Suppressor macrophage treated with lipopolysaccharide for 4 hours (primary cell): ENCODE results near the gene UBL3.

ENCODE experiments used
- DNase-seq: peaks from one replicate; pipeline ENCODE4 v3.0.0-alpha.2; 2020

Gene UBL3

DNA sequence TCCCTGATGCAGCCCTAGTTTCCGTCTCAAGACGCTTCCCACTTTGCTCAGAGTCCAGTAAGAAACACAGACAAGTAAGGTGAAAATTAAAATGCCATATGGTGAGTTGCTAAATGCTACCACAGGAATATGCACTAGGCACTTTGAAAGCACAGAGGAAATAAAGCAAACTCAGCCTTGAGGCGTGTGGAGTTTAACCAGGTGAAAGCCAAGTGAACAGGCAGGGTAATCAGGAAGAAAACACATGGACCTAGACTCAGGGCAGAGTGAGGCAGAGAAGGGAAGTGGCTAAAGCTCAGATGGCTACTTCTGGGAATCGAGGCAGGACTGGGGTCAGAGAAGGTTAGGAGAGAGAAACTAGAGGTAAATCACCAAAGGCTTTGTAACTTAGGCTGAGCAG is 5.4 kb upstream of the UBL3 start:
- DNase-seq = no peak

DNA sequence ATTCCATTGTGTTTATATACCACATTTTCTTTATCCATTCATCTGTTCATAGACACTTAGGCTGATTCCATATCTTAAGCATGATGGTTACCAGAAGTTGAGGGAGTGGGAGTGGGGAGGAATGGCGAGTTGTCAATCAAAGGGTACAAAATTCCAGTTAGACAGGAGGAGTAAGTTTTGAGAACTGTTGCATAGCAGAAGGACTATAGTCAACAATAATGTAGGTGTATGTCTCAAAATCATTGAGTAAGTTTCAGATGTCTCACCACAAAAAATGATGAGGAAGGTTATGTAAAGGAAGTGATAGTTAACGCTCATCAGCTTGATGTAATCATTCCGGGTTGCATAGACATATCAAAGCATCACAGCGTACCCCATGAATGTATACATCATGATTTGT is 4.6 kb upstream of the UBL3 start:
- DNase-seq = peak; percentile 39

DNA sequence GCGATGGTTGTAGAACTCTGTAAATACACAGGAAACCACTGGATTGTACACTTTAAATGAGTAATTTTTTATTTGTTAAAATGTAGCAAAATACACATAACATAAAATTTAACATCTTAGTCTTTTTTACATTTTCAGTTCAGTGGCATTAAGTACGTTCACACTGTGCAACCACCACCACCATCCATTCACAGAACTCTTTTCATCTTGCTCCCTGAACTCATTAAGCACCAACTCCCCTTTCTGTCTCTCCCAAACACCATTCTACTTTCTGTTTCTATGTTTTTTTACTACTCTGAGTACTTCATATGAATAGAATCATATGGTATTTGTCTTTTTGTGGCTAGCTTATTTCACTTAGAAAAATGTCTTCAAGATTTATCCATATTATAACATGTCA is 2.7 kb upstream of the UBL3 start:
- DNase-seq = no peak

DNA sequence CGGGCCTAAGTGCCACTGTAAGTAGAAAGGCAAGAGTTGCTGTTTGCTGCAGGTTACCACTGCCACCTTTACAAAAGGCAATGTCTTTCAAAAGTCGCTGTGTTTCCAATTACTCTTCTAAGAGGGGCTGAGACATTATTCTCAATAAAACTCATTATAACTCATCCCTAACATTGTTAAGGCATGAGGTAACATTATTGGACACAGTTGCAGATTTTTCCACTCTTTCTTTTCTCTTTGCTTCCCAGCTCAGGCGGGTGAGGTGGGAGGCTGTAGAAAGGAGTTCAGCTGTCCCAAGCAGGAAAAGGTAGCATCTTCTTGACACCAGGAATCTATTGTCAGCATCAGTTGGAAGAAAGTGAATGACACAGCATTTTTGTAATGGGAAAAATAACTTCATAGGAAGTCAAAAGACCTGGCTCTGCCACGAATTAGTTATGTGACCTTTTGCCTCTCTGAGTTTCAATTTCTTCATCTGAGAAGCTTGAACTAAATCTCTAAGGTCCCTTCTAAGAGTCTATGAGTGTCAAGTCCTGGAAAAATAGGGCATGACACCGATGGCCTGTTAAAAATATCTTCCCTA is 2.1 kb upstream of the UBL3 start:
- DNase-seq = no peak

DNA sequence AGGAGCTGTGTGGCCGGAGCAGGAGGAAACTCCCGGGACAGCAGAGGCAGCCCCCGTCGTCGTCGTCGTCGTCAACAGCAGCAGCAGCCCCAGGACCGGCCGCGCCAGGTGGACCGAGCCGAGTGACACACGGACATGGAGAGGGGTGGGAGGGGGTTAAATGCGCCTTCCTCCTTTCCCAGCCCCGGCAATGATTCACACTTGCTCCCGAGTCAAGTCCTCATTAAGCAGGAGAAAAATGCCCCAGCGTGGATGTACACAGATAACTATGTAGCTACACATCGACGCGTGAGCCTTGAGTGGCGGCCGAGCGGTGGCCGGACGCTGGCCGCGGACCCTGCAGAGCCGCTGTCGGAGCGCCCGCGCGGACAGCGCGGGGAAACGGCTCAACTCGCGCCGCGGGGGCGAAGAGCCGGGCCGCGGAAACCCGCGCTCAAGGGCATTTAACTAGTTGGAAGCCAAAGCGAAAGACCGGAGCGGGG is 645 bp downstream of the UBL3 start:
- DNase-seq = peak; percentile 64

DNA sequence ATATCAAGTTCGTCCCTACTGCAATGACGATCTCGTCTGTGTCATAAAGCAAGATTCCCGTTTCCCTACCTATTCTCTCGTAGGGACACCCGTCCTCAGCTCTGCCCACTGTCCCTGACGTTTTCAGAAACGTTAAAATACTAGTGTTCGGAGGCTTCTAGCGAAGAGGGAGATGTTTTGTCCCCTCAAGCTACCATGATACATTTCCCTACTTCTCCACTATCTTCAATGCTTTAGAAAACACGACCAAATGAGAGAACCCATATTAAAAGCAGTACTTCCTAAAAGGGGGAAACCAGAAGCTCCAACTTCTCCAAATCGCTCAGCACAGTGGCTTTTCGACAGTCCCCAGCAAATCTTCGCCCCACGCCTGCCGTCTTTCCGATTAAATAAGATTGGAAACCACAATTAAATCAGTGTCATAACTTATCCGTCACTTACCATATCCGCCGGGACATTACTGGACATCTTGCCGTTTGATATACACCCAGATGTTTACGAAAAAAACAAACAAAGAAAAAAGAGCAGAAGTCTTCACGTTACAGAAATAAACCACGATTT is 1.3 kb downstream of the UBL3 start:
- DNase-seq = peak; percentile 84

DNA sequence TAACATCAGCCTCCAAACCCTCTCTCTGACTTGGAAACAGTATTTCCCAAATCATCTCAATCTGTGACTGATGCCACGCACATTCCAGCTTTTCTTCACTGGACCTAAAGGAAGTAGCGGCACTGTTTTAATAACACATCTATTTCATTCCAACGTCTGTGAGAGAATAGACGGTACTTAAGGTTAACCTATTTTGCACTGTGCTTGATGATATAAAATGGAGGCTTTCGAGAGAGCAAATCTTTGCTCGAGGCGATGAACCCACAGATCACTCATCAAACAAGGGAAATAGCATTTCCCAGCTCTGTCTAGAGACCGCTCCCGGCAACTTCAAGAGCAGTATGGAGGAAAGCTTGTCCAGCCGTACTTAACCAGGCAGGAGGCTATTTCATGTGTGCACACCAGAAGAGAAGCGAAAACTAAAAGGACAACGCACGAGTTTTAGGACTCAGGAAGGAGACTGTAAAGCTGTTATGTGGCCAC is 2.9 kb downstream of the UBL3 start:
- peak; percentile 51 for DNase-seq

DNA sequence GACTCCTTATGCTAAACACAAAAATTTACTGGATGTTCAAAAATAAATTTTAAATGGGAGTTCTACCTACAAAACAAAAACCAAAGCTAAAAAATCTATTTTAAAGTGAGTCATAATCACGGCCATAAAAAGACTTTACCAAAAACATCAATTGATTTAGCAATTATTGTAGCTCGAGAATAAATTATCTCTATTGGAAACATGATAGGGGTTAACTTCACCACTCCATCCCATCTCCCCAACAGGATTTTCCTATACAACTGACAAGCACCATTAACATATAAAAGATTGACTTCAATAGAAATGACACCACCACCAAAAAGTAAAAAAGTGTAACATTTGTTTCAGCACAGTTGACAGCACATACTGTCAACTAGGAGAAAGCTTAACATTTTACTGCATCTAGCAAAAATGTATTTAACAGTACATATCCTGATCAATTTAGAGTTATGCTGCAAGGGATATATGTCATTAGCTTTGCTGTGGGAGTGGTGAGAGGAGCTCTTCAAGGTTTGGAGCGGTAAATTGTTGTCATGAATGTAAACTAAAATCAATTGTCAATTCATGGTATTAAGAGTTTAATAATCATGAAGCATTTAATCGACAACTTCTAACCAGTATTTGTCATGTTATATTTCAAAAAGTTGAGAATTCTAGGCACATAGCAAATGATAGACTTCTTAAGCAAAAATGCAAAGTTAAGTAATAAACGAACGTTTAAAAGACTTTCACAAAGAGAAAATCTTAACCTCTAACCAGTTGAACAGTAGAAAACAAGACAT is 3.8 kb downstream of the UBL3 start:
- no peak for DNase-seq

DNA sequence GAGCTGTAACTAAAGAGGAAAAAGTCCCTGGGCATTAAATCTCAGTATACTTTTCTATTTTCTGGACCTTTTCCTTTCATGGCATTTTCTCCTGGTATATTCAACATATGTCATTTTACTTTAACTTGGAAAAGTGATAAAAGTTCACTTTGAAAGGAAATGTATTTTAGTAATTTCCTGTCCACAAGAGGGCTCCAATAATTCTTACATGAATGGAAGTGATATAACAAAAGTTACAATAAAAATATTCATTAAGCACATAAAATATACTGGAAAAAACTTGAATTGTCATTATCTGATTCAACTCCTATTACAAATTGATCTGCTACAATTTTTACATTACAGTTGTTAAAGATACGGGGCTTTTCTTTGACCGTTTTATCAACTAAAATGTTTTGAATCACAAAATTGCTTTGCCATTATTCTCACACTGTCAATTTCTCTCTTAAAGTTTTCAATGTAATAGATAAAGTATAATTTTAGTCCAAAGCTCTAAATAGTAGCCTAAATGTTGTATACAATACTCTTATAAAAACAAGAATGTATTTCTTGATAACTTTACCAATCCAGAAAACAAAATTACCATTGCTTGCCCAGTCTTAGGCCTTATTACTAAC is 4.9 kb downstream of the UBL3 start:
- DNase-seq = peak; percentile 20

DNA sequence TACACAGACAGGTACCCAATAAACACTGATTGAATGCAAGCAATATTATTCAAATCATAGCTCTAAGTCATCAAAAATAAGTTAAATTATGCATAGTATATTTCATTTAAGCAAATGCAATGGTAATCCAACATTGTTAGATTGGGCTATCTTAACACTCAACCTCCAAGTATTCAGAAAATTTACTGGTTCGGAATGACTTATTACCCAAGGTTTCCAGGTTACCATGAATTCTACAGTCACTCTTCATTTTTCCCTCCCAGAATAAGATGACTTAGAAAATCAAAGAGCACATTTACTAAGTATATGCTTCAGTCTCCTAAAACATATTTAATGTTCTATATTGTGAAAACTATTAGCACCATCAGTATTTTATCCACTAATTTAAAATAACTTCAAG is 6.0 kb downstream of the UBL3 start:
- DNase-seq = no peak

DNA sequence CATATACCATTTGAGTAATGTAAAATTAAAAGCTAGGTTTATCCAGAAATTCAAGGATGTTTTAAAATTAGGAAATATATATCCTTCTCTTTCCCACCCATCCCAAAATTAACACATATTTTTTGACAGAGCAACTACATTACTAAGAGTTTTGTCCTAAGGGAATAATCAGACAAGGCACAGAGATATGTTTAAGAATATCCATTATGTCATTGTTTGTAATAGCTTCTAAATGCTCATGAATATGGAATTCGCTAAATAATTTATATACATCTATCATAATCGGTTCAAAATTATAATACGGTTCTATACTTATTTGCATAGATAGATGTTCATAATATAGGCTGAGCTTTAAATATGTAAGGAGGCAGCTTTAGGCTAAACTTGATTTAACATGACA is 9.8 kb downstream of the UBL3 start:
- no peak for DNase-seq

DNA sequence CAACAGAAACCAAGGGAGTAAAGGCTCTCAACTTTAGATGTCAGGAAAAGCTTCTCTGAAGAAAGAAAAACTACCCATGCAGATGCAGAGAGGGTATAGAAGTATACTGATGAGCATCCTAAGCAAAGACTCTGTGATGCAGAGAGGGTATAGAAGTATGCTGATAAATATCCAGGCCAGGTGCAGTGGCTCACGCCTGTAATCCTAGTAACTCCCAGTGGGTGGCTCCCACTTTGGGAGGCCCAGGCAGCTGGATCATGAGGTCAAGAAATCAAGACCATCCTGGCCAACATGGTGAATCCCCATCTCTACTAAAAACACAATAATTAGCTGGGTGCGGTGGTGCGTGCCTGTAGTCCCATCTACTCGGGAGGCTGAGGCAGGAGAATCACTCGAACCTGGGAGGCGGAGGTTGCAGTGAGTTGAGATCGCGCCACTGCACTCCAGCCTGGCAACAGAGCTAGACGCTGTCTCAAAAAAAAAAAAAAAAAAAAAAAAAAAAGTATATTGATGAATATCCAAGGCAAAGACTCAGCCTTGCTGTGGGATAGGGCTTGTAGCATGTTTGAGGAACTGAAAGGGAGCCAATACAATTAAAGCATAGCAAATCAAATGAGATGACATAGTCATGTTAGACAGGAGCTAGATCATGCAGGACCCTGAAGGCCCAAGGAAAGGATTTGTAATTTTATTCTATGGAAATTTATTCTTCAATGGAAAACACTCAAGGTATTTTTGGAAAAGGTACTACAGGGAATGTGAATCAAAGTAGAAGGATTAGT is 14.9 kb downstream of the UBL3 start:
- no peak for DNase-seq

DNA sequence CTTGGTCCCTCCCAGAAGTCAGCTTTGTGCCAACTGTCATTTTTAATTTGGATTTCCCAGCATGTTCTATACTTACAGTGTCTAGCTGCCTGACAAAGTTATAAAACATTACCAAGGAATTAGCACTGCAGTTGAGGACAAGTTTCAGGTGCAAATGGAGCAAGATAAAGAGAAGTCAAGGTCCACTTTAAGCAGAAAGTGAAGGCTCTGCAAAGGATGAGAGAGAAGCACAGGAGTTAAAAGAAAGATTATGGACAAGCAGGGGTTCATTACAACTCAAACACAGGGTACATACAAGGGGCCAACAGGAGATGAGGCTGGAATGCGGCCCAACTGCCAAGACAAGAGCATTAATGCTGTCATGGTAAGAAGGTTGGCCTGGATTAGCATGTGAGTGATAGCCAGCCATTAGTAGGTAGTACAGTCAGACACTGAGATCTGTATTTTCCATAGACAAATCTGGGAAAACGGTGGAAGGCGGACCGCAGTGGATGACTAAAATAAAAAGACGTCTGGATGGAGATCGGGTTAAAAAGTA is 17.6 kb downstream of the UBL3 start:
- no peak for DNase-seq

DNA sequence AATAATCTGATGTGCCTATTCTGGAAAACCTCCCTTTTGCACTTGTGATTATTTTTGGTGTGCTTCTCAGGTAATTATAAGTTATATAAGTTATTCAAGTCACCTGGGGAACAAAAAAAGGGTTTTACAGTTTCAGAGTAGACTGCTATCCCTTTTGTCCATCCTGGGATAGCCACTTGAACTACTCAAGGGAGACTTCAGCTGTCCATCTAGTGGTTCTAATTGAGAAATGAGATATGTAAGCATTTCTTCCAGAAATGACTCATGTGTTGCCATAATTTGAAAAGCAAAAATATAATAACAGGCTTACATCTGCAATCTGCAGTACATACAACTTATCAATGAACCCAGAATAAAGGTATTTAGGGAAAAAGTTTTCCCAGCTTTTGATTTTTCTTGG is 20.4 kb downstream of the UBL3 start:
- DNase-seq = no peak

DNA sequence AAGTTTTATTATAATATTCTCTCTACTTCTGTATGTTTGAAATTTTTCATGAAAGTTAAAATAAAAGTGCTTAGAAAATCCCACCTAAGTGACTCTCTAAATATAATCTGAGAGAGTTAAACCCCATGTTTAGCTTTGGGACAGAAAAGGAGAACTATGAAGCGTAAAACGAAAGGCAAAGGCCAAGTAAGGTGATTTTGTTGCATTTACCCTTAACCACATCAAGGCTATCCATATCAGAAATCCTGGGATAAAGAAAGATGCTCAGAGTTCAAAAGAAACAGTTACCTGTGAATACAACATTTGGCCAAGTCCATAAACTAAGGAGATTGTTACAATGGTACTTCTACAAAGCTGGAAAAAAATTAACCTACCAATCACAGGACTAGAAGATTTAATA is 31.3 kb downstream of the UBL3 start:
- no peak for DNase-seq

DNA sequence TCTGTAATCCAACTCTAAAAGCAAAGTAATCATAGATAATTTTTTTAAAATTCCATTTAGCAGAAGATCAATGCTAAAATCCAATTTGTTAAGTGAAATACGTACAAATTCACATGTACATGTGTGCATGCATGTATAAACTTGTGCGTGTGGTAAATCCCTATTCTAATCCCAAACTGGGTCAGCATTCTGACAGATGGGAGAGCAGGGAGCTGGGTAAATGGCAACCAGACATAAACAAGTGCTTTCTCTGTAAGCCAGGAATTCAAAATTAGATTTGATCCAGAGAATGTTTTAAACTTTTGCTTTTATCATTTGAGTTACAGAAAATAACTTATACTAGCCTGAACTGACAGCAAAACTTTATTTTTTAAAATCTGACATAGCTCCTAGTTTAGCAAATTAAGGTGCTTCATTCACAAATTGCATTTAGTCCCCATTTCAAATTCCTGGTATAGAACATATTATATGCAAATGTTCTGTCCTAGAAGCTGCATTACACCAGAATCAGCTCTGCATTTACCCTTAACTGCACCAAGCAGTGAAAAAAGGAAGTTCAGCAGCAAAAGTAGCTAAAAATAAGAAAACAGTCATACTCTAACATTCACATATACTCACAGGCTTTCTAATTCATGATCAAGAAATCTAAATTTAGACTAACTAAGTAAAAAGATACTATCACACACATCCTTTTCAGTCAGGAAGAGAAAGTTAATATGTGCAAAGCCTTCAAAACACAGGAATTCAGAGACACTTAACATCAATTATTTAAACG is 32.6 kb downstream of the UBL3 start:
- DNase-seq = peak; percentile 68

DNA sequence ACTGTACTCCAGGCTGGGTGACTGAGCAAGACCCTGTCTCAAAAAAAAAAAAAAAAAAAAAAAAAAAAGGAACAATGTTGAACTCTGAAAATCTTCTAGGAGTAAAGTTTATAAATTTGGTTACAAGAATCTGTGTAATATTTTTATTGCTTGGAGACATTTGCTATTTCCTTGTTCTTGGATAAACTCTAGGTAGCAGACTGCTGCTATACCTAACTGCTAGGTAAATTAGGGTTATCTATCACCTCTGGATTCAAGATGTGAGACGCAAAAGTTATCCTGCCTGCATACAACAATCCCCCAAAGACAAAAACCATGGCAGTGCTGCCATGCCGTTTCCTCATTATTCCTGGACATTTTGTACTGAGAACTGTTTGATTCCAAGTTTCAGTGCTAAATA is 33.7 kb downstream of the UBL3 start:
- DNase-seq = no peak

DNA sequence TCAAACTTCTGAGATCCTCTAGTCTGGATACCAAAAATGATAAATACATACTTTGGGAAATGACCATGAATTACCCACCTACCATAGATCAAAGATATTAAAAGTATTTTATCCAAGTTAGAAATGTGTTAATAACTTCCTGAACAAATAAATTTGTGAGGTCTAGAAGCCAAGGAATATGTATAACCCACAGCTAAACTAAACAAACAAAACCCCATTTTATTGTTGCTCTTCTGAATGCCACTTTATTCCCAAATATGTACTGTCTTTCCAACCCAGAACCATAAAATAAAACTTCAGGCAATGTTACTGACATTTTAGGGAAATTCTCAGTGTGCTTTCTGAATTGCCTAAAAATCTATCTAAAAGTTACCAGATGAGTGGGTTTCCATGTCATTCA is 35.1 kb downstream of the UBL3 start:
- no peak for DNase-seq

DNA sequence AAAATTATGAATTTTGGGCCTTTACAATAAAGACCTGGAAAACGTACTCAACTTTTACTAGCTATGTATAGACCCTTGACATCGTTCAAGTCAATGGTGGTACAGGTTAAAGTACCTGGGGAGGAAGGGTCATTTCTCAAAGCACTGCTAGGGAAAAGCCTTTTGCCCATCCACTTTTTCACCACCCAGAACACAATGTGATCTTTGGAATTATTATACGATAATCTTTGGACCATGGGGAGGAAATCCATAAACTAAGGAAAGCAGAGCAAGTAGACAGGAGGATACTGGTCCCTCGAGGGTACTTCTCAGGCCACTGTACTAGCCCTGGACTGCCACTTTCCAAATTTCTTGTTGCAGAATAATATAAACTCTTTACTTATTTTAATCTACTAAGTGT is 39.5 kb downstream of the UBL3 start:
- DNase-seq = no peak

DNA sequence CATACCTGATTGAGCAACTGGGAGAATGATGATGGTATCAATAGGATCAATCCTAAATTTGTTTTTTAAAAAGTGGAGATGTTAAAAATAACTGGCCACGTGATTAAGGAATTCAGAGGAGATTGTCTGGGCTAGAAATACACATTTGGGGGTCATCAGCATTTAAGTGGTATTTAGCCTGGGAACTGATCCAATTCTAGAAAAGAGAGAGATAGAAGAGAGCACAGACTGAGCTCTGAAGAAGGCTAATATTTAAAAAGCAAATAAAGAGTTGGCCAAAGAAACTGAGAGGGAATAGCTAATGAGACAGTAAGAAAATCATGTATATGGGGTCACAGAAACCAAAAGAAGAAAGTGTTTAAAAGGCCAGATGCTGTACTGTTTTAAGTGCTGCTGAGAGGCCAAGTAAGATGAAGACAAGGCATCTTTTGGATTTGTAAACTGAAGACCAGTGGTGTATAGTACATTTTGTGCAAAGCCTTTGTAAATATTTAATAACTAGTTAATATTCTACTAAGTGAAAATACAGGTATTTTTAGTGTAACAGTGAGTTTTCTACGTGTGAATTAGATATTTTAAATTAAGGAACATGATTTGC is 40.2 kb downstream of the UBL3 start:
- no peak for DNase-seq

DNA sequence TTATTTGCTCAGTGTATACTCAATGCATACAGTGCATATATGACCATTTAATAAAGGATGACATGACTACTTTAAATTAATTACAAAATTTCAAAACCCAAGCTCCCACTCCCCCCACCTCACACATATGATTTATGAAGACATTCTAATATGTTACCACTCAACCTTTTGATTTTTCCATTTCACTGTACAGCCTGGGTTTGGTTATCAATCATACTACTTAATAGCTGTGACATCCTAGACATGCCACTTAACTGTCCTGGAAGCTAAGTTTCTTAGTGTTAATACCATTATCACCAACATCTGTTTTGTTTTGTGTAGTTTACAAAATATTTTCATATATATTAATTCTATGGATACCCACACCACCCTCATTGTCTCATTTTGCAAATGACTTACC is 42.2 kb downstream of the UBL3 start:
- no peak for DNase-seq
